NCI-H2029 treated with DMSO at 0.1 percent for 48 hours (cell line): ENCODE results near the gene METTL25B.

Source experiments
- DNase-seq: peaks from one replicate; lab custom pipeline; 2025; lab: John Stamatoyannopoulos, UW

METTL25B gene

GRCh38 chr1:156768610-156769295, 40.5 kb downstream of the METTL25B start:
- no peak for DNase-seq

DNA sequence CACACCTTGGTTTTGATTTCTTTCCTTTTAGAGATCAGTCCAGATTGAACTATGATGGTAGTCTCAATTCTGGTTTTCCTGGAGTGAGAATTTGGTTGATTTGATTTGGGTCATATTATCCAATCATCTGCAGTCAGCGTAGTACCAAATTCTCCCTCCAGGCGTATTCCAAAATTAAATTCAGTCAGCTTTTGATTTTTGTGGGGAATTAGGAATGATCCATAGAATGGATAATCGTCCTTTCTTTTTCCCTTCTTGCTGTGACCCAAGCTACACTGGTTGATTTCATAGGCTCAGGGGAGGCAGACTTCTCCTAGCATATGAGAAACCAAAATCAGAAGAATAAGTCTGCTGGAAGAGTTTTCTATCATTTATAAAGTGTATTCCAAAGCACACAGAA, 44.0 kb downstream of the METTL25B start:
- no peak for DNase-seq

DNA sequence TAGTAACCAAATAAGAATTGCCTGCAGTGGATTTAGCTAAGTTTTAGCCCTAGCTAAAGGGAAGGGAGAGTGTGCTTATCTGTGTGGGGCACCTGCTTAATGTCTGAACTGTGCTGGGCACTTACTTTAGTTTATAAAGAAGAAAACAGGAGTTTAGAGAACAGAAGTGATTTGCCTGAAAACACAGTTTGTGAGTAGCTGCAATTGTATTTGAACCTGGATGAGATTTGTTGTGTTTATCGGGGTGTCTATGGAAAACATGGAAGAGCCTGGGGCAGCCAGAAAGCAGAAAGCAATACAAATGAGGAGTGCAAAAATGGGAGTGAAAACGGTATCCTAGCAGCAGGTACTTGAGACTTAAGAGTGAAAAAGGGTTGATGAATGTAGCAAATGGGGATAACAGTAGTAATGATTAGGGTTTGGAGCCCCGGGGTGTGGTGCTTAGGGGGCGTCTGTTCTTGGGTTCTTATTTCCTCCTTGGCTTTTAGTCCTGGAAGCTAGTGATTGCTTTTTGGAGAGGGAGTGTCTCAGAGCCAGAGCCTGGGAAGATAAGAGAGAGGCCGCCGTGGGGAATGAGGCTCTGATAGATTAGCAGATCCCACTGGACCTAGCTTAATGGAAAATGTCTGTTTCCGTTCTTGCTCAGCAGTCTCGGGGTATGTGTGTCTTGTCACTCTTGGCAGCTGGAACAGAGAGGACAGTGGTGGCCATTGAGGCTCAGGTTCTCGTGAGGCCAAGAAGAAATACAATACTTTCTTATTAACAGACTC, 44.6 kb downstream of the METTL25B start:
- no peak for DNase-seq

GRCh38 chr1:156773607-156774006, 45.3 kb downstream of the METTL25B start:
- DNase-seq, result no peak

- DNase-seq, result no peak
Observed at GRCh38 chr1:156775799-156776198, 47.5 kb downstream of the METTL25B start.

DNA sequence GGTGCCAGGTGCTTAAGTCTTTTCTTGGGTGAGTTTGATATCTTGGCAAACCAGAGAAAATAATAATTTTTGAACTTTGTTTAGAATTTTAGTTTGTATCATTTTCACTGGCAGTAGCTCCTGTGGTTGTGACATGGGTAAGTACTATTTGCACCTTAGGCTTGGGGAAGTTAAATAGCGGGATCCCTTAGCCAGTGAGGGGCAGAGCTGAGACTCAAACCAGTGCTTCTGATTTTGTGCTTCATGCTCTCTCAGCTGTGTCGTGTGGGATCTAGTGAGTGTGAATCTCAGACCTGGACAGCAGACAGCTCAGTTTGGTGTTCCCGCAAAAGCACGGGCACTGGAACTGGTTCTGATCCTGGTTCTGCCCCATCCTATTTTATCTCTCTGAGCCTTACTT, 48.7 kb downstream of the METTL25B start:
- DNase-seq, result no peak

- no peak for DNase-seq
Observed at GRCh38 chr1:156777573-156777972, 49.3 kb downstream of the METTL25B start.

DNA sequence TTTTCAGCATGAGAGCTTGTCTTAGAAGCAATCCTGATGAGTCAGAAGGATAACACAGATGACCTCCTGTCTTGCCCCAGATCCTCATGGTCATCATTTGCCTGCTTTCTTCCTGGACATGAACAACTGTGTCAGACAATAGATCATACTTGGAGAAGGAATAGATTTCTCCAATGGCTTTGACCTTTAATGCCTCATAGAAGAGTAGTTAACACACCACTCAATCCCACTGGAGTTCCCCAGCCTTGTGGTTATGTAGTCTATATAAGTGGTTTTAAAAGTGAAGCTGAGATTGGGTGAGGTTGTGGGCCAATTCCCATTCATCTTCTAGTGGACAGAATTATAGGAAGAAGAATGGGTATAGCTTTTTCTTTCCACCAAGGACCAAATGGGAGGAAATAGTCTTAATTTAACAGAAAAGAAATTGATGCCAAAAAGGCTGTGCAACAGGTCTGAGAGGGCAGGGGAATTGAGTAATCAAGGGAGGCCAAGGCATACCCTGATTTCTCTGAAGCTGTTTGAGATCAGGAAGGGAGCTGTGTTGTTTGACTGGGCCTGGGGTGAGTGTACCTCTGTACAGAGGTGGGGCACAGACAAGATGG, 53.4 kb downstream of the METTL25B start:
- no peak for DNase-seq

- no peak for DNase-seq
Observed at GRCh38 chr1:156785458-156785857, 57.2 kb downstream of the METTL25B start.
